Activated CD4-positive, CD25-positive, alpha-beta regulatory T cell (primary cell): ENCODE data around the gene PSD2.
A peak's percentile ranks its signal among the peaks of the same experiment; 100 is the strongest.

ENCODE experiments used
- DNase-seq, 4 experiments: peaks; one replicate each; lab custom pipeline; 2025; lab: John Stamatoyannopoulos, UW

PSD2 gene

GRCh38 chr5:139795074-139796001 is at the start of gene PSD2:
Gene PSD2 (plus strand): TSS chr5:139795808. CDS start chr5:139809441, 13,633 bp downstream.
- DNase-seq, result no peak

GRCh38 chr5:139746691-139747582 is 48.7 kb upstream of the PSD2 start:
- DNase-seq, result peak; percentile 27 to 37 (median 30)

- no peak for DNase-seq
Observed at GRCh38 chr5:139747583-139748504, 47.8 kb upstream of the PSD2 start.

- no peak for DNase-seq
Observed at GRCh38 chr5:139748505-139748826, 47.1 kb upstream of the PSD2 start.

DNA sequence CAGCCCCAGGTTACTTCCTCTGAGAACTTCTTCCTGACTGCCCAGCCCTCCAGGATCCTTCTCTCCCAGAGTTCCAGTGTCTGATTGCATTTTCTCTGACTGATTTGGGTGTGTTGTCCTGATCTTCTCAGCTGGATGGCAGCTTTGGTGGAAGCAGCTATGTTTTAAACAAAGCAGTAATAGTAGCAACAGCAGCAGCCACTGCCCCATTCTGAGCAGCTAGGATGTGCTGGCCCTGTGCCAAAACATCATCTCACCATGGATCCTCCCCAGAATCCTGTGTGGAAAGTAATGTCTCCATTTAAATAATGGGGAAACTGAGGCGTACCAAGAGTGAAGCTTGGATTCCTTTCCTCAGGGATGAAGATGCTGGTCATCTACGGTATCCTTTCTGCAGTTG is 46.4 kb upstream of the PSD2 start:
- DNase-seq, result no peak

GRCh38 chr5:139751236-139751635 is 44.4 kb upstream of the PSD2 start:
- DNase-seq, result no peak

DNA sequence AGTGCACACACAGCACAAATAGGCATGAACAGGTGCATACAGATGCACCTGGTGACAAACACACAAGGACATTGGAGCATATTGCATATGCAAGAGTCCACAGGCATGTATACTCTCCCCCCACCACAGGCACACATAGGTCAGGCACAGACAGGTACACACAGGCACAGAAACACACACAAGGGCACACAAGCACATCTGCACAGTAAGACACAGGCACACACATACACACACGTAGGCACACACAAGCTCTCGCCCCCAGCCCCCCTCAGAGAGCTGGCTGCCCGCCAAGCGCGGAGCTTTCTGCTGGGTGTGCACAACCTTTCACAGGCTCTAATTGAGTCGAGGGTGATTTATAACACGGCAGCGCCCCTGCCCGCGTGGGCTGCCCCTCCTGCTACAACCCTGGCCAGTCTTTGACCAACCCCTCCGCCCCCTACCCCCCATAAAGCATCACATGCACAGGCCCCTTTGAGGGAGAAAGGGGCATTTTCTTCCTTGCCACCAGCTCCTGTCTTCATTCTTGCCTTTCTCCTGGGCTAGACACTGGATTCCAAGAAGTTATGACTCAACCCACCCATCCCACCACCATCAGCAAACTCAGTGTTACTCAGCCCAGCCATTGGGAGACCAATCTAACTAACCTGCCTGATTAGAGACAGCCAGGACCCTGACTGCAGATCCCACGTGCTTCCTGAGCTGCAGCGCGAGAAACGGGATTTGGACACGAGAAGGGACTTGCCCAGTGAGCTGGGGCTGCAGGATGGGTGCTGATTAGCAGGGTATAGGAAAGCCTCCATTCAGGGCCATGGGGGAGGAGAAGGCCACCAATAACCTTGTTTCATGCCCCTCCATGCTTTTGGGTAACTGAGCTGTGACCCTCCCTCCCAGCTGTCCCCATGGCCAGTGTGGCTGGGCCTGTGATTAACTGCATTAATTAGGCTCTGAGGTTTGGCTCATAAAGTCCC is 42.8 kb upstream of the PSD2 start:
- DNase-seq, result no peak

- DNase-seq, result no peak
Observed at GRCh38 chr5:139755892-139756671, 39.5 kb upstream of the PSD2 start.

- no peak for DNase-seq
Observed at GRCh38 chr5:139756971-139757370, 38.6 kb upstream of the PSD2 start.

DNA sequence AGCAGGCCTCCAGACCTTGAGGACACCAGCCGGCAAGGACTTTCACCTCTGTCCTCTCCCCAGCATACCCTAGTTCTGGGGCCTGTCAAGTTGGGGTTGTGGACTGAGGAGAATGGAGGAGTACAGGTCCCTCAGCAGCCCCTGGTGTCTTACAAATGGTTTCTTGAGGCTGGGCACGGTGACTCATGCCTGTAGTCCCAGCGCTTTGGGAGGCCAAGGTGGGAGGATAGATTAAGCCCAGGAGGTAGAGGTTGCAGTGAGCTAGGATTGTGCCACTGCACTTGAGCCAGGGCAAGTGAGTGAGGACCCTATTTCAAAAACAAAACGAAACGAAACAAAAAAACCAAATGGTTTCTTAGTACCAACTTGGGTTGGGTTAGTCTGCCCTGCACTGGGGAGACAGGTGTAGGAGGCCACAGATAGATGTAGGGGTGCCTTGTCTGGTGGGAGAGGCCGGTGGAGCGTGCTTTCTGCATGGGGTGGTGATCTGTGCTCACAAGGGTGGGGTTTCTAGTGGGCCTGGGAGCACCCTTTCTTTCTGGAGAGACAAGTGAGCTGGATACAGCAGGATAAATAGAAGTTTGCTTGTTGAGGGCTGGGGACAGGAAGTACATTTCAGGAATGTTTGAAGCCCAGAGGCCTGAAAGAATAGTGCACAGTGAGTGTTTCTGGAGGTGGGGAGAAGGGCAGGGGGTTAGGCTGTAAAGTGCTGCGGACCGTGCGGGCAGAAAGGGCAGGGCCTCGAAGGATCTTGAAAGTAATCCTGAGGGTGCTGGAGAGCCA is 37.7 kb upstream of the PSD2 start:
- no peak for DNase-seq

GRCh38 chr5:139758510-139759075 is 37.0 kb upstream of the PSD2 start:
- DNase-seq, result no peak

DNA sequence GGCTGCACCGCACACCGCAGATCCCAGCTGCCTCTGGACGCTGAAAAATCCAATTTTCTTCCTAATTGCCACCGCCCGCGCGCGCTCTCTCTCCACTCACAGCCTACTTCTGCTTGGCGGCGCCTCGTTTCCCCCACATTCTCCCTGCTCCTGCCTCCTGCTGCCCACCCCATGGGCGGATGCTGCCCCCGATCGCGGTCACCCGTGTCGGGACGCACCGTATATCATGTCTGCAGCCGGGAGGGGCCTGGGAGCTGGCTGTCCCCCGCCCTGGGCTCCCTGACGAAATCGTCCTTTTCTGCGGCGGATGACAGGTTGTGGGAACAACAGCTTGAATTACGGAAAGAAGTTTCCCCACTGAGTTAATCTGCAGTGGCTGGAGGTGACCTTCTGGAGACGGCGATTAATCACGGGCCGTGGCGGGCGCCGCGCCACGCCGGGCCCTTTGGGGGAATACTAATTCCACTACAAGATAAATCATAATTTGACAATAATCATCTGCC is 36.3 kb upstream of the PSD2 start:
- no peak for DNase-seq

- DNase-seq, result no peak
Observed at GRCh38 chr5:139760066-139761056, 35.2 kb upstream of the PSD2 start.

DNA sequence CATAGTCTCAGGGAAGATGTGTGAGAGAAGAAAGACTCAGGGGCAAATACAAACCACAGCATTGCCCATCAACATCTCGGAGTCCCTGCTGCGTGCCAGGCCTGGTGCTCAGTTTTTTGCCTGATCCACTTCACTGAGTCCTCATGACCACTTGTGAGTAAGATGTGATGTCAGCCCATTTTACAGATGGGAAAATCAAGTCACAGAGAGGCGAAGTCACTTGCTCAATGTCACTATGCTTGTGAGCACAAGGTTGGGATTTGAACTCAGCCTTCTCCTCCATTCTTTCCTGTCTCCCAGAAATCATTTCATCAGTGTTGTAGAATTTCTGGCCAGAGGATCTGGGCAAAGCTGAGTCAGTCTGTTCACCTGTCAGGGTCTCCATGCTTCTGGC is 34.6 kb upstream of the PSD2 start:
- DNase-seq, result no peak

DNA sequence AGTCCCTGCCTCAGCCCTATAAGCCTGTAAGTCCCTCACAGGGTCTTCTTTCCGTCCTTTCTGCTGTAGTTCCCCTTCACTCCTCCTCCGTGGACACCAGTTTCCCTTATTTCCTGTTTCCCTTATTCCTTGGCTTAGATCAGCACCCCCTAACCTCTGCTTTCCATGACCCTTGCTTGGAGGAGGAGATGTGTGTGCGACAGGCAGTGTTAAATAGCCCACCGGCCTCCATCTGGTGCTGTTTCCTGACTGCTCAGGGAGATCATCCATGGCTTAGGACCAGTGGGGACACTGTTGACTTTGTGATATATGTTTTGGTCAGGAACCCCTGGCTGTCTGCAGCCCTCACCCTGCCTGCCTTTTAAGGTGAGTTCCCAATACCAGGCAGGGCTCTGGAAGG is 34.1 kb upstream of the PSD2 start:
- no peak for DNase-seq

- DNase-seq, result no peak
Observed at GRCh38 chr5:139762615-139763170, 32.9 kb upstream of the PSD2 start.
